ENCODE data around the gene YIPF1. TPM values are rescaled to one million over a fixed set of nuclear protein-coding genes. Genes with fewer than 3 reads are reported as not detected.

Gene YIPF1
- total and polyA plus RNA-seq, 2 donors (not counting 1 experiment from before 2014, with no cell fraction given): 13.9 to 15.8 TPM

- Histone ChIP-seq H2AFZ (ENCODE audit: insufficient read depth, low read depth, low read length, poor library complexity, severe bottlenecking) (peak overlapping the region; percentile 93), H3K4me2 (replicated peaks; ENCODE audit: low read depth, low read length, poor library complexity, severe bottlenecking) (peak overlapping the region; percentile 89), H3K4me1 (ENCODE audit: control insufficient read depth in 2 of 2, insufficient read depth in 2 of 2, low read length in 2 of 2) (peaks cover 11 to 14% of the 10 kb centered on the region in 2 donors), H4K20me1 (ENCODE audit: control insufficient read depth, insufficient read depth, low read length, poor library complexity, severe bottlenecking) (peaks cover 3% of the 10 kb centered on the region), H3K9ac (ENCODE audit: low read length) (peak overlapping the region; percentile 84), H3K27ac (ENCODE audit: low read length in 2 of 2) (peak overlapping the region in 1 of 2 donors; percentile 95), H3K4me3 (ENCODE audit: control extremely low read depth in 1 of 5, extremely low read depth in 1 of 5, insufficient read depth in 1 of 5, low read depth in 2 of 5, low read length in 4 of 5) (peak overlapping the region; percentile 66 to 95 (median 90)), H3K79me2 (ENCODE audit: control insufficient read depth, insufficient read depth, low read length) (peaks cover 47% of the 10 kb centered on the region), H3K27me3 (replicated peaks in 1 of 4; ENCODE audit: control extremely low read depth in 1 of 4, control insufficient read depth in 3 of 4, insufficient read depth in 4 of 4, low read length in 3 of 4) (no peaks in the 10 kb centered on the region), H3K36me3 (replicated peaks in 1 of 2; ENCODE audit: control extremely low read depth in 1 of 2, control insufficient read depth in 1 of 2, extremely low read depth in 1 of 2, insufficient read depth in 2 of 2, low read length in 1 of 2) (no peaks in the 10 kb centered on the region), H3K9me3 (ENCODE audit: control extremely low read depth in 1 of 3, control insufficient read depth in 2 of 3, insufficient read depth in 1 of 3, low read length in 2 of 3) (peaks cover 0 to 9% (median 2%) of the 10 kb centered on the region in 3 donors)
- H3K27me3 Mint-ChIP-seq: no peaks in the 10 kb centered on the region
- no peak for ATAC-seq (ENCODE audit: low read depth)
- peaks cover 35% of the 10 kb centered on the region for H3K4me1 Mint-ChIP-seq
- POLR2A ChIA-PET: interaction anchor here (1.6 kb wide), 1 partner anchor 108 kb away, joined by 8 read pairs; the partner anchor contains the start of genes IFT25 and LRRC42
- WGBS (ENCODE audit: insufficient coverage): 0% methylated on average over 3 of the region's 5 CpGs
- intact Hi-C loops (cut with micrococcal nuclease): loop anchor here (5.0 kb wide), 2 partner anchors 615 to 1050 kb away; partner anchors contain the start of genes CZIB and DHCR24
- H3K27ac Mint-ChIP-seq: peak overlapping the region; percentile 99
- CTCF ChIA-PET: no interaction called here
- no peak for DNase-seq
- TF ChIP-seq CTCF (IDR thresholded peaks at IDR 0.05) (no peak), EZH2 (IDR thresholded peaks at IDR 0.05; ENCODE audit: borderline replicate concordance, insufficient read depth, low read depth, low read length, poor library complexity, severe bottlenecking) (no peak)
- H3K9me3 Mint-ChIP-seq (ENCODE audit: insufficient read depth): peaks cover 2% of the 10 kb centered on the region
- H3K4me3 Mint-ChIP-seq: peak overlapping the region; percentile 100
Observed at GRCh38 chr1:53837646-53837923, 52.0 kb downstream of the YIPF1 start.

GRCh38 chr1:53835491-53835890 lies 54.1 kb downstream of the YIPF1 start:
- no peak overlapping the region for H3K4me3 ChIP-seq (ENCODE audit: control extremely low read depth in 1 of 5, extremely low read depth in 1 of 5, insufficient read depth in 1 of 5, low read depth in 2 of 5, low read length in 4 of 5)
- ATAC-seq (ENCODE audit: low read depth) (no peak), DNase-seq (no peak)
- peaks cover 3% of the 10 kb centered on the region for H4K20me1 ChIP-seq (ENCODE audit: control insufficient read depth, insufficient read depth, low read length, poor library complexity, severe bottlenecking)
- Mint-ChIP-seq H3K9me3 (ENCODE audit: insufficient read depth) (no peaks in the 10 kb centered on the region), H3K27ac (no peak overlapping the region), H3K4me1 (peaks cover 35% of the 10 kb centered on the region), H3K4me3 (no peak overlapping the region), H3K27me3 (no peaks in the 10 kb centered on the region)
- H3K9me3 ChIP-seq (ENCODE audit: control extremely low read depth in 1 of 3, control insufficient read depth in 2 of 3, insufficient read depth in 1 of 3, low read length in 2 of 3): no peaks in the 10 kb centered on the region
- intact Hi-C loops (cut with micrococcal nuclease): loop anchor here (5.0 kb wide), 2 partner anchors 613 to 1052 kb away; partner anchors contain the start of genes CZIB and DHCR24
- no peaks in the 10 kb centered on the region for H3K36me3 ChIP-seq (replicated peaks in 1 of 2; ENCODE audit: control extremely low read depth in 1 of 2, control insufficient read depth in 1 of 2, extremely low read depth in 1 of 2, insufficient read depth in 2 of 2, low read length in 1 of 2)
- H3K27me3 ChIP-seq (replicated peaks in 1 of 4; ENCODE audit: control extremely low read depth in 1 of 4, control insufficient read depth in 3 of 4, insufficient read depth in 4 of 4, low read length in 3 of 4): no peaks in the 10 kb centered on the region
- H3K4me1 ChIP-seq (ENCODE audit: control insufficient read depth in 2 of 2, insufficient read depth in 2 of 2, low read length in 2 of 2): peaks cover 11 to 14% of the 10 kb centered on the region in 2 donors
- H2AFZ ChIP-seq (ENCODE audit: insufficient read depth, low read depth, low read length, poor library complexity, severe bottlenecking): no peak overlapping the region
- TF ChIP-seq EZH2 (IDR thresholded peaks at IDR 0.05; ENCODE audit: borderline replicate concordance, insufficient read depth, low read depth, low read length, poor library complexity, severe bottlenecking): no peak
- TF ChIP-seq CTCF (IDR thresholded peaks at IDR 0.05): no peak
- no peak overlapping the region for H3K27ac ChIP-seq (ENCODE audit: low read length in 2 of 2)
- ChIA-PET POLR2A (no interaction called here), CTCF (interaction anchor here (1.2 to 1.3 kb wide), 2 partner anchors 26 to 124 kb away, joined by 3 read pairs; no protein-coding TSS in a partner anchor)
- no CpG with 5 or more reads among the region's 2 CpGs for WGBS (ENCODE audit: insufficient coverage)
- H3K79me2 ChIP-seq (ENCODE audit: control insufficient read depth, insufficient read depth, low read length): peaks cover 48% of the 10 kb centered on the region
- H3K4me2 ChIP-seq (replicated peaks; ENCODE audit: low read depth, low read length, poor library complexity, severe bottlenecking): peak overlapping the region; percentile 2
- H3K9ac ChIP-seq (ENCODE audit: low read length): no peak overlapping the region

Measured in B cell (primary cell).